CD4-positive, alpha-beta T cell (primary cell): ENCODE measurements around the gene FUT1. TPM values are rescaled to one million over a fixed set of nuclear protein-coding genes. Genes with fewer than 3 reads are reported as not detected.
A peak's percentile ranks its signal among the peaks of the same experiment; 100 is the strongest.

Experiments
- ATAC-seq: fragments of 200-7000 bp; cut with Tn5 transposase; one replicate; pipeline ENCODE4 v1.10.0; 2022; ENCODE audit warnings: mild to moderate bottlenecking; ENCODE audit not compliant: poor library complexity
- CTCF ChIA-PET: fragments of 350-600 bp; sonication (Branson Sonifier 250); formaldehyde crosslinking; loops from one replicate; lab custom pipeline; 2021; ENCODE audit warnings: antibody characterized with exemption, inconsistent platforms; lab: Charles Lee
- POLR2A ChIA-PET: fragments of 350-600 bp; sonication (Branson Sonifier 250); formaldehyde crosslinking; loops from one replicate; lab custom pipeline; 2021; ENCODE audit warnings: antibody characterized with exemption, inconsistent platforms; lab: Charles Lee
- DNase-seq, 14 experiments: peaks; one replicate each; pipeline ENCODE4 v3.0.0-alpha.2; 2013 to 2020; ENCODE audit warnings: mixed read lengths in 2 of 14
- H3K27ac ChIP-seq, 2 donors: one replicate each; pipeline versions ENCODE4 v1.5.1 to v1.7.0; 2013; ENCODE audit warnings: low read length in 2 of 2, low read depth in 1 of 2, mild to moderate bottlenecking in 1 of 2
- H3K27me3 ChIP-seq, 2 experiments: 1 replicate in 1 of 2; 2 replicates in 1 of 2; pipeline versions ENCODE4 v1.6.1 to v1.7.0; 2013; ENCODE audit warnings: low read length in 2 of 2, control low read depth in 1 of 2, mild to moderate bottlenecking in 1 of 2, moderate library complexity in 1 of 2; ENCODE audit not compliant: insufficient read depth in 2 of 2, control insufficient read depth in 1 of 2
- H3K36me3 ChIP-seq: one replicate; pipeline ENCODE4 v1.6.1; 2013; ENCODE audit warnings: low read length, control low read depth; ENCODE audit not compliant: insufficient read depth
- H3K4me1 ChIP-seq: one replicate; pipeline ENCODE4 v1.6.1; 2013; ENCODE audit warnings: low read length, control low read depth; ENCODE audit not compliant: insufficient read depth
- H3K4me3 ChIP-seq: one replicate; pipeline ENCODE4 v1.5.1; 2013; ENCODE audit warnings: mild to moderate bottlenecking, low read length, moderate library complexity
- H3K9me3 ChIP-seq, 2 experiments: 1 replicate in 1 of 2; 2 replicates in 1 of 2; pipeline versions ENCODE4 v1.6.1 to v1.7.0; 2013; ENCODE audit warnings: low read length in 2 of 2, mild to moderate bottlenecking in 2 of 2, control low read depth in 1 of 2, moderate library complexity in 1 of 2; ENCODE audit not compliant: control insufficient read depth in 1 of 2, insufficient read depth in 1 of 2
- H3K27ac Mint-ChIP-seq: one replicate; pipeline ENCODE4 v1.8.0; 2020; ENCODE audit warnings: mixed read lengths
- H3K27me3 Mint-ChIP-seq: one replicate; pipeline ENCODE4 v1.8.0; 2021; ENCODE audit warnings: mixed read lengths
- H3K36me3 Mint-ChIP-seq: one replicate; pipeline ENCODE4 v1.8.0; 2021; ENCODE audit warnings: low read depth, mixed read lengths
- H3K4me1 Mint-ChIP-seq: one replicate; pipeline ENCODE4 v1.8.0; 2021; ENCODE audit warnings: low read depth, mixed read lengths
- H3K4me3 Mint-ChIP-seq: one replicate; pipeline ENCODE4 v1.8.0; 2020; ENCODE audit warnings: mild to moderate bottlenecking, mixed read lengths
- H3K9me3 Mint-ChIP-seq: one replicate; pipeline ENCODE4 v1.8.0; 2020; ENCODE audit warnings: mixed read lengths
- CTCF ChIP-seq: fragments of 200-600 bp; IDR thresholded peaks from one replicate; pipeline ENCODE4 v1.8.0; 2022; ENCODE audit warnings: antibody characterized with exemption, mild to moderate bottlenecking
- intact Hi-C, 2 experiments: fragments of 100-400 bp; cut with DNase I in 1 of 2; cut with micrococcal nuclease in 1 of 2; formaldehyde crosslinking; loops; one replicate each; pipeline versions ENCODE4 v1.15.1 to v1.9.0; 2023 to 2025; cut with DNase I, micrococcal nuclease
- total RNA-seq, 174 experiments: library from RNA in 2 of 174; stranded (reverse) in 2 of 174; gene quantifications; one replicate each; pipeline ENCODE4 v1.2.3 and lab custom pipeline; 2021 to 2026

FUT1 gene
- total RNA-seq, 2 experiments from 2014 or later = not detected

DNA sequence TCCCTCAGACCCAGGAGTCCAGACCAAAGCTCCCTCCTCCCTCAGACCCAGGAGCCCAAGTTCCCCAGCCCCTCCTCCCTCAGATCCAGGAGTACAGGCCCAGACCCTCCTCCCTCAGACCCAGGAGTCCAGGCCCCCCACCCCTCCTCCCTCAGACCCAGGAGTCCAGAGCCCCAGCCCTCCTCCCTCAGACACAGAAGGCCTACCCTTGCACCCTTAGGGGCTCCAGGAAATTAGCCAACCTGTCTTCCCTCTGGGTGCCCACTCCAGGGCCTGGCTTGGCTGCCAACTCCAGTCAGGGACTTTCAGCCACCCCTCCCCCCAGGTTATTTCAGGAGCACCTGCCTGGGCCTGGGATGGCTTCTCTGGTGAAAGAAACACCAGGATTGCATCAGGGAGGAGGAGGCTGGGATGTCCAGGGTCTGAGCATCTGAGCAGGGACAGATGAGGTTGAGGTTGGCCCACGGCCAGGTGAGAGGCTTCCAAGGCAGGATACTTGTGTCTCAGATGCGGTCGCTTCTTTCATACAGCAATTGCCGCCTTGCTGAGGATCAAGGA lies 2.7 kb upstream of the FUT1 start, which contains the start of gene FGF21:
Gene FGF21, plus strand, starts transcription at position 441 of the 558 bp plus-strand sequence. CDS start 713 bp downstream, outside the sequence.
- POLR2A ChIA-PET = no interaction called here
- Histone ChIP-seq H3K9me3 (peaks cover 0 to 5% of the 10 kb centered on the region in 2 experiments), H3K27ac (no peak within 1 kb of the TSS), H3K4me1 (peaks cover 24% of the 10 kb centered on the region), H3K4me3 (no peak within 1 kb of the TSS), H3K27me3 (peaks cover 20 to 28% of the 10 kb centered on the region in 2 experiments), H3K36me3 (no peaks in the 10 kb centered on the region)
- H3K4me1 Mint-ChIP-seq = peaks cover 19% of the 10 kb centered on the region
- no peak within 1 kb of the TSS for H3K4me3 Mint-ChIP-seq
- DNase-seq (no peak), ATAC-seq (no peak)
- intact Hi-C loops = no loop called here
- H3K27me3 Mint-ChIP-seq = peaks cover 37% of the 10 kb centered on the region
- H3K27ac Mint-ChIP-seq = no peak within 1 kb of the TSS
- H3K36me3 Mint-ChIP-seq = no peaks in the 10 kb centered on the region
- CTCF ChIA-PET = no interaction called here
- no peaks in the 10 kb centered on the region for H3K9me3 Mint-ChIP-seq
- no peak for TF ChIP-seq CTCF

GRCh38 chr19:48751845-48752495 lies 471 bp downstream of the FUT1 start:
- Mint-ChIP-seq H3K9me3 (no peaks in the 10 kb centered on the region), H3K27me3 (peaks cover 37% of the 10 kb centered on the region), H3K4me1 (peaks cover 22% of the 10 kb centered on the region), H3K4me3 (peak overlapping the region; percentile 79), H3K36me3 (no peaks in the 10 kb centered on the region), H3K27ac (no peak overlapping the region)
- no peak for TF ChIP-seq CTCF
- peaks cover 22 to 28% of the 10 kb centered on the region in 2 experiments for H3K27me3 ChIP-seq
- H3K9me3 ChIP-seq = peaks cover 0 to 5% of the 10 kb centered on the region in 2 experiments
- H3K36me3 ChIP-seq = no peaks in the 10 kb centered on the region
- CTCF ChIA-PET = interaction anchor here (0.7 kb wide), 1 partner anchor 32 kb away, joined by 3 read pairs; no protein-coding TSS in a partner anchor
- H3K4me1 ChIP-seq = peaks cover 27% of the 10 kb centered on the region
- intact Hi-C loops = no loop called here
- POLR2A ChIA-PET = interaction anchor here (0.6 to 2.0 kb wide), 4 partner anchors 13 to 114 kb away, joined by 3 to 9 read pairs (median 4); partner anchors contain the start of gene RASIP1
- DNase-seq = peak in 2 of 14 experiments; percentile 28 to 34
- H3K27ac ChIP-seq = no peak overlapping the region
- H3K4me3 ChIP-seq = peak overlapping the region; percentile 47
- peak; percentile 53 for ATAC-seq

GRCh38 chr19:48750771-48751504 lies 1.5 kb downstream of the FUT1 start:
- Histone ChIP-seq H3K4me3 (no peak overlapping the region), H3K4me1 (peaks cover 32% of the 10 kb centered on the region), H3K36me3 (no peaks in the 10 kb centered on the region), H3K27ac (no peak overlapping the region), H3K9me3 (peaks cover 0 to 5% of the 10 kb centered on the region in 2 experiments), H3K27me3 (peaks cover 30 to 32% of the 10 kb centered on the region in 2 experiments)
- no peaks in the 10 kb centered on the region for H3K9me3 Mint-ChIP-seq
- ATAC-seq = no peak
- DNase-seq = no peak
- ChIA-PET CTCF (no interaction called here), POLR2A (interaction anchor here (0.9 to 2.0 kb wide), 3 partner anchors 12 to 37 kb away, joined by 3 to 9 read pairs (median 4); partner anchors contain the start of gene RASIP1)
- intact Hi-C loops = no loop called here
- no peak overlapping the region for H3K27ac Mint-ChIP-seq
- H3K27me3 Mint-ChIP-seq = peaks cover 40% of the 10 kb centered on the region
- TF ChIP-seq CTCF = no peak
- peak overlapping the region; percentile 54 for H3K4me3 Mint-ChIP-seq
- H3K36me3 Mint-ChIP-seq = no peaks in the 10 kb centered on the region
- peaks cover 22% of the 10 kb centered on the region for H3K4me1 Mint-ChIP-seq
